Endothelial cell of umbilical vein (primary cell): ENCODE results near the gene RBM18. TPM values are rescaled to one million over a fixed set of nuclear protein-coding genes. Genes with fewer than 3 reads are reported as not detected.

Experiments
- BruUV-seq: library from RNA; stranded (reverse); fragments of 400-500 nt; replicated peaks from 2 replicates; lab custom pipeline; 2021; lab: Mats Ljungman, UMichigan
- CTCF ChIA-PET: fragments of 300-600, 350-600 bp; sonication (Branson Sonifier 250); formaldehyde crosslinking; loops from one replicate; lab custom pipeline; 2021; ENCODE audit warnings: antibody characterized with exemption, inconsistent platforms; lab: Charles Lee
- POLR2A ChIA-PET: fragments of 300-600, 350-600 bp; sonication (Branson Sonifier 250); formaldehyde crosslinking; loops from one replicate; lab custom pipeline; 2021; ENCODE audit warnings: antibody characterized with exemption, inconsistent platforms; lab: Charles Lee
- DNase-seq: peaks from one replicate; pipeline ENCODE4 v3.0.0-alpha.2; 2011; ENCODE audit warnings: low read depth, low spot score
- FAIRE-seq: peaks from 2 replicates; lab custom pipeline; 2011; peaks lifted over from hg19 to GRCh38; lab: Jason Lieb, UNC
- H2AFZ ChIP-seq: 2 replicates; pipeline ENCODE4 v1.6.0; 2012; ENCODE audit warnings: low read depth, low read length, control low read depth, inconsistent platforms
- H3K27ac ChIP-seq: 2 replicates; pipeline ENCODE4 v1.5.1; 2011; ENCODE audit warnings: low read depth, mild to moderate bottlenecking, control low read depth, low read length, moderate library complexity; ENCODE audit not compliant: insufficient read depth
- H3K27me3 ChIP-seq, 2 experiments: 2 replicates each; pipeline versions ENCODE4 v1.6.0 to v1.6.1; 2011; ENCODE audit warnings: low read length in 2 of 2, mixed read lengths in 1 of 2; ENCODE audit not compliant: control insufficient read depth in 2 of 2, insufficient read depth in 2 of 2
- H3K36me3 ChIP-seq, 2 experiments: 2 replicates in 1 of 2; 3 replicates in 1 of 2; pipeline ENCODE4 v1.5.1; 2011; ENCODE audit warnings: low read length in 2 of 2, mild to moderate bottlenecking in 1 of 2, moderate library complexity in 1 of 2; ENCODE audit not compliant: control insufficient read depth in 2 of 2, insufficient read depth in 2 of 2; ENCODE audit errors: extremely low read depth in 1 of 2
- H3K4me1 ChIP-seq: 3 replicates; pipeline ENCODE4 v1.5.1; 2011; ENCODE audit warnings: mild to moderate bottlenecking, low read length; ENCODE audit not compliant: control insufficient read depth, insufficient read depth; ENCODE audit errors: extremely low read depth
- H3K4me2 ChIP-seq: 2 replicates; pipeline ENCODE4 v1.6.1; 2011; ENCODE audit warnings: low read length, control low read depth, mixed read lengths; ENCODE audit not compliant: insufficient read depth
- H3K4me3 ChIP-seq, 3 experiments: fragments of 200-600 bp in 1 of 3; sonication (generic), shearing (Covaris generic) in 1 of 3; replicated peaks in 1 of 3; 2 replicates each; pipeline ENCODE4 v1.5.1; 2011 to 2016; ENCODE audit warnings: control low read depth in 3 of 3, low read length in 3 of 3, mild to moderate bottlenecking in 2 of 3, inconsistent platforms in 1 of 3, low read depth in 1 of 3, moderate library complexity in 1 of 3; ENCODE audit not compliant: insufficient read depth in 1 of 3
- H3K79me2 ChIP-seq: 2 replicates; pipeline ENCODE4 v1.6.0; 2012; ENCODE audit warnings: low read length, inconsistent platforms; ENCODE audit not compliant: control insufficient read depth, insufficient read depth
- H3K9ac ChIP-seq: replicated peaks from 2 replicates; pipeline ENCODE3; 2011; ENCODE audit warnings: low read length, control low read depth; ENCODE audit not compliant: insufficient read depth; ENCODE audit errors: extremely low read depth
- H3K9me1 ChIP-seq: replicated peaks from 3 replicates; pipeline ENCODE4 v1.6.0; 2011; ENCODE audit warnings: mild to moderate bottlenecking, low read length; ENCODE audit not compliant: control insufficient read depth, insufficient read depth; ENCODE audit errors: extremely low read depth
- H3K9me3 ChIP-seq: replicated peaks from 2 replicates; pipeline ENCODE4 v1.5.1; 2012; ENCODE audit warnings: low read length, inconsistent platforms; ENCODE audit not compliant: control insufficient read depth, insufficient read depth
- H4K20me1 ChIP-seq: replicated peaks from 2 replicates; pipeline ENCODE3; 2011; ENCODE audit warnings: mild to moderate bottlenecking, low read length; ENCODE audit not compliant: control insufficient read depth, insufficient read depth; ENCODE audit errors: extremely low read depth
- EZH2 ChIP-seq: IDR thresholded peaks from 2 replicates; pipeline ENCODE4 v1.6.1; 2012; ENCODE audit warnings: borderline replicate concordance, low read depth, mild to moderate bottlenecking, moderate library complexity, low read length, inconsistent platforms; ENCODE audit not compliant: severe bottlenecking
- FOS ChIP-seq: IDR thresholded peaks from 2 replicates; pipeline ENCODE4 v1.6.1; 2011; ENCODE audit warnings: mild to moderate bottlenecking, low read length, moderate library complexity, borderline replicate concordance; ENCODE audit not compliant: insufficient read depth
- JUN ChIP-seq: IDR thresholded peaks from 2 replicates; pipeline ENCODE4 v1.6.1; 2011; ENCODE audit warnings: borderline replicate concordance, low read depth; ENCODE audit not compliant: insufficient read length, insufficient read depth
- MAX ChIP-seq: IDR thresholded peaks from 2 replicates; pipeline ENCODE4 v1.6.1; 2011; ENCODE audit not compliant: insufficient read depth, insufficient read length
- MYC ChIP-seq: IDR thresholded peaks from one replicate; pipeline ENCODE4 v1.6.1; 2011; ENCODE audit warnings: mild to moderate bottlenecking, low read depth, low read length
- POLR2A ChIP-seq: IDR thresholded peaks from 2 replicates; pipeline ENCODE4 v1.6.1; 2012; ENCODE audit warnings: low read depth, mild to moderate bottlenecking, control low read depth, low read length
- POLR2AphosphoS5 ChIP-seq: IDR thresholded peaks from 2 replicates; pipeline ENCODE4 v1.6.1; 2012; ENCODE audit warnings: low read depth, mild to moderate bottlenecking, control low read depth, low read length, moderate library complexity; ENCODE audit not compliant: insufficient read depth
- dilution Hi-C: fragments of 300-500 bp; cut with MboI; formaldehyde crosslinking; loops from one replicate; pipeline ENCODE4 v1.15.0; 2019; ENCODE audit warnings: low sequenced_read_pairs; ENCODE audit not compliant: extremely low pct_ligation_motif_present
- intact Hi-C: fragments of 100-400 bp; cut with micrococcal nuclease; formaldehyde crosslinking; loops from one replicate; pipeline ENCODE4 v1.10.0; 2022
- polyA plus RNA-seq, 4 experiments: library from polyadenylated mRNA; depleted of rRNA in 3 of 4; stranded (reverse) in 3 of 4; unstranded in 1 of 4; fragments of >200 nt; gene quantifications; 2 replicates each; pipeline versions ENCODE4 v1.2.1 to v1.2.3, GENCODE V29; 2011 to 2012; ENCODE audit warnings: missing spikeins in 1 of 4
- total RNA-seq: library from RNA; stranded (reverse); gene quantifications from 2 replicates; pipeline ENCODE4 v1.2.3, GENCODE V29; 2021

Gene RBM18
- total and polyA plus RNA-seq, 2 donors (not counting 3 experiments of a cell fraction or from before 2014, with no cell fraction given) = 7.9 to 26.9 TPM

GRCh38 chr9:122223435-122223834 is 41.2 kb downstream of the RBM18 start:
- Histone ChIP-seq H2AFZ (no peak overlapping the region), H3K36me3 (no peaks in the 10 kb centered on the region), H3K27ac (no peak overlapping the region), H3K4me1 (peaks cover 19% of the 10 kb centered on the region), H4K20me1 (no peaks in the 10 kb centered on the region), H3K27me3 (peaks cover 27 to 42% of the 10 kb centered on the region in 2 experiments), H3K79me2 (no peaks in the 10 kb centered on the region), H3K9ac (no peak overlapping the region), H3K9me1 (no peaks in the 10 kb centered on the region), H3K9me3 (no peaks in the 10 kb centered on the region), H3K4me3 (no peak overlapping the region), H3K4me2 (no peak overlapping the region)
- CTCF ChIA-PET = interaction anchor here (1.0 to 1.6 kb wide), 4 partner anchors 25 to 127 kb away, joined by 3 to 11 read pairs (median 4); no protein-coding TSS in a partner anchor
- dilution Hi-C loops (no loop called here), intact Hi-C loops (no loop called here)
- DNase-seq = no peak
- no TSS peak for BruUV-seq
- FAIRE-seq = no peak
- POLR2A ChIA-PET = no interaction called here
- no peak for TF ChIP-seq EZH2
- TF ChIP-seq MYC = no peak
- TF ChIP-seq JUN = no peak
- no peak for TF ChIP-seq POLR2AphosphoS5
- no peak for TF ChIP-seq FOS
- no peak for TF ChIP-seq POLR2A

- dilution Hi-C loops = no loop called here
- FAIRE-seq (no peak), DNase-seq (no peak)
- Histone ChIP-seq H3K4me3 (no peak overlapping the region), H3K27me3 (peaks cover 30 to 40% of the 10 kb centered on the region in 2 experiments), H2AFZ (no peak overlapping the region), H3K79me2 (no peaks in the 10 kb centered on the region), H3K36me3 (no peaks in the 10 kb centered on the region), H3K27ac (no peak overlapping the region), H3K4me2 (no peak overlapping the region), H3K4me1 (peaks cover 16% of the 10 kb centered on the region), H3K9ac (no peak overlapping the region), H3K9me1 (no peaks in the 10 kb centered on the region), H3K9me3 (no peaks in the 10 kb centered on the region), H4K20me1 (no peaks in the 10 kb centered on the region)
- intact Hi-C loops = no loop called here
- no TSS peak for BruUV-seq
- ChIA-PET POLR2A (no interaction called here), CTCF (interaction anchor here (0.8 to 1.6 kb wide), 7 partner anchors 26 to 128 kb away, joined by 3 to 11 read pairs (median 3); no protein-coding TSS in a partner anchor)
- TF ChIP-seq EZH2 (no peak), MAX (no peak)
Measured at GRCh38 chr9:122222791-122223190, 41.8 kb downstream of the RBM18 start.
